CD14-positive monocyte (primary cell): ENCODE results near the gene TNNT1. TPM values are rescaled to one million over a fixed set of nuclear protein-coding genes. Genes with fewer than 3 reads are reported as not detected.

Experiments
- DNase-seq, 3 donors: peaks; one replicate each; pipeline ENCODE4 v3.0.0-alpha.2; 2011 to 2022
- H2AFZ ChIP-seq: 2 replicates; pipeline ENCODE4 v1.6.0; 2012; ENCODE audit warnings: mild to moderate bottlenecking, low read depth, low read length, inconsistent platforms; ENCODE audit not compliant: insufficient read depth, poor library complexity, severe bottlenecking
- H3K27ac ChIP-seq, 2 donors: 1 replicate in 1 of 2; 2 replicates in 1 of 2; pipeline ENCODE4 v1.5.1; 2012 to 2013; ENCODE audit warnings: low read length in 2 of 2, control low read depth in 1 of 2, inconsistent platforms in 1 of 2, low read depth in 1 of 2, mild to moderate bottlenecking in 1 of 2
- H3K27me3 ChIP-seq, 2 donors: one replicate each; pipeline versions ENCODE4 v1.6.0 to v1.6.1; 2011 to 2013; ENCODE audit warnings: low read length in 2 of 2; ENCODE audit not compliant: control insufficient read depth in 2 of 2, insufficient read depth in 2 of 2
- H3K36me3 ChIP-seq, 2 donors: replicated peaks in 1 of 2; 1 replicate in 1 of 2; 2 replicates in 1 of 2; pipeline versions ENCODE4 v1.5.1 to v1.6.1; 2012 to 2013; ENCODE audit warnings: low read length in 2 of 2, control low read depth in 1 of 2, inconsistent platforms in 1 of 2, mild to moderate bottlenecking in 1 of 2; ENCODE audit not compliant: insufficient read depth in 2 of 2, control insufficient read depth in 1 of 2
- H3K4me1 ChIP-seq, 2 donors: 1 replicate in 1 of 2; 2 replicates in 1 of 2; pipeline versions ENCODE4 v1.5.1 to v1.6.1; 2012 to 2013; ENCODE audit warnings: low read length in 2 of 2, control low read depth in 1 of 2, inconsistent platforms in 1 of 2, mild to moderate bottlenecking in 1 of 2, moderate library complexity in 1 of 2; ENCODE audit not compliant: insufficient read depth in 2 of 2, control insufficient read depth in 1 of 2
- H3K4me2 ChIP-seq: replicated peaks from 2 replicates; pipeline ENCODE3; 2012; ENCODE audit warnings: low read length, moderate library complexity, mild to moderate bottlenecking; ENCODE audit not compliant: poor library complexity, severe bottlenecking; ENCODE audit errors: extremely low read depth
- H3K4me3 ChIP-seq, 3 experiments: fragments of 200-600 bp in 1 of 3; sonication (generic) in 1 of 3; replicated peaks in 1 of 3; 1 replicate in 2 of 3; 2 replicates in 1 of 3; pipeline ENCODE4 v1.5.1; 2011 to 2013; ENCODE audit warnings: low read length in 3 of 3, mild to moderate bottlenecking in 3 of 3, control low read depth in 2 of 3, low read depth in 2 of 3, inconsistent platforms in 1 of 3, moderate library complexity in 1 of 3
- H3K79me2 ChIP-seq: 2 replicates; pipeline ENCODE4 v1.6.0; 2012; ENCODE audit warnings: mild to moderate bottlenecking, control low read depth, inconsistent platforms, low read length, moderate library complexity; ENCODE audit not compliant: insufficient read depth
- H3K9ac ChIP-seq: 2 replicates; pipeline ENCODE4 v1.6.0; 2017; ENCODE audit warnings: low read length, mild to moderate bottlenecking; ENCODE audit not compliant: insufficient read depth, poor library complexity, severe bottlenecking
- H3K9me3 ChIP-seq, 2 donors: replicated peaks in 1 of 2; 1 replicate in 1 of 2; 2 replicates in 1 of 2; pipeline versions ENCODE4 v1.5.1 to v1.6.1; 2012 to 2013; ENCODE audit warnings: low read length in 2 of 2, control low read depth in 1 of 2; ENCODE audit not compliant: control insufficient read depth in 1 of 2, insufficient read depth in 1 of 2
- H4K20me1 ChIP-seq: 2 replicates; pipeline ENCODE4 v1.6.0; 2012; ENCODE audit warnings: mild to moderate bottlenecking, low read length, control low read depth, moderate library complexity; ENCODE audit not compliant: insufficient read depth
- H3K27ac Mint-ChIP-seq, 7 donors: one replicate each; pipeline ENCODE4 v1.8.0; 2020; ENCODE audit warnings: mild to moderate bottlenecking in 7 of 7, mixed read lengths in 7 of 7, moderate library complexity in 6 of 7, inconsistent platforms in 2 of 7
- H3K27me3 Mint-ChIP-seq, 3 donors: one replicate each; pipeline ENCODE4 v1.8.0; 2021 to 2022; ENCODE audit warnings: low read depth in 3 of 3, mild to moderate bottlenecking in 3 of 3, mixed read lengths in 3 of 3, moderate library complexity in 3 of 3, inconsistent platforms in 1 of 3
- H3K36me3 Mint-ChIP-seq, 2 donors: one replicate each; pipeline ENCODE4 v1.8.0; 2020; ENCODE audit warnings: mixed read lengths in 2 of 2, inconsistent platforms in 1 of 2, mild to moderate bottlenecking in 1 of 2
- H3K4me1 Mint-ChIP-seq: one replicate; pipeline ENCODE4 v1.8.0; 2020; ENCODE audit warnings: mild to moderate bottlenecking, mixed read lengths
- H3K4me3 Mint-ChIP-seq, 2 donors: one replicate each; pipeline ENCODE4 v1.8.0; 2020; ENCODE audit warnings: mild to moderate bottlenecking in 2 of 2, mixed read lengths in 2 of 2, moderate library complexity in 1 of 2
- H3K9me3 Mint-ChIP-seq, 7 donors: one replicate each; pipeline ENCODE4 v1.8.0; 2020 to 2022; ENCODE audit warnings: mixed read lengths in 7 of 7, mild to moderate bottlenecking in 6 of 7, moderate library complexity in 6 of 7, inconsistent platforms in 2 of 7
- CTCF ChIP-seq: fragments of 200-600 bp; IDR thresholded peaks from one replicate; pipeline ENCODE4 v1.8.0; 2022; ENCODE audit warnings: antibody characterized with exemption, mild to moderate bottlenecking
- WGBS: methylation state at CpG from one replicate; pipeline ENCODE4 v1.1.5; 2013; ENCODE audit warnings: missing lambda C conversion rate; ENCODE audit not compliant: insufficient coverage; 5-methylcytosine and 5-hydroxymethylcytosine counted together
- intact Hi-C, 2 donors: fragments of 100-400 bp; cut with micrococcal nuclease; formaldehyde crosslinking; loops; one replicate each; pipeline versions ENCODE4 v1.15.0 to v1.15.1; 2023
- polyA plus RNA-seq, 3 donors: library from polyadenylated mRNA; depleted of rRNA in 1 of 3; unstranded in 2 of 3; stranded (reverse) in 1 of 3; fragments of 300-500 nt in 2 of 3; fragments of >200 nt in 1 of 3; fragmentation: Illumina TruSeq in 2 of 3; gene quantifications; 1 replicate in 2 of 3; 2 replicates in 1 of 3; pipeline ENCODE4 v1.2.3, GENCODE V29; 2012 to 2021

TNNT1 gene
- polyA plus RNA-seq, 3 donors = 9.4 to 41.9 (median 9.8) TPM

GRCh38 chr19:55133639-55134444 is 15.2 kb downstream of the TNNT1 start:
- WGBS = 70% methylated on average over 23 of the region's 25 CpGs
- TF ChIP-seq CTCF = no peak
- H3K36me3 Mint-ChIP-seq = no peaks in the 10 kb centered on the region
- no peak overlapping the region for H3K27ac ChIP-seq
- peak overlapping the region; percentile 21 for H2AFZ ChIP-seq
- H3K4me1 Mint-ChIP-seq = peaks cover 14% of the 10 kb centered on the region
- no peaks in the 10 kb centered on the region for H3K36me3 ChIP-seq
- no peak for DNase-seq
- H3K27me3 ChIP-seq = peaks cover 0 to 9% of the 10 kb centered on the region in 2 donors
- H3K4me3 ChIP-seq = no peak overlapping the region
- H3K4me1 ChIP-seq = peaks cover 4 to 6% of the 10 kb centered on the region in 2 donors
- H3K79me2 ChIP-seq = no peaks in the 10 kb centered on the region
- no peaks in the 10 kb centered on the region for H3K9me3 ChIP-seq
- no peaks in the 10 kb centered on the region for H4K20me1 ChIP-seq
- no peak overlapping the region for H3K27ac Mint-ChIP-seq
- no peak overlapping the region for H3K9ac ChIP-seq
- peaks cover 0 to 4% (median 0%) of the 10 kb centered on the region in 7 donors for H3K9me3 Mint-ChIP-seq
- no peak overlapping the region for H3K4me2 ChIP-seq
- peak overlapping the region in 1 of 2 donors; percentile 53 for H3K4me3 Mint-ChIP-seq
- intact Hi-C loops = no loop called here
- H3K27me3 Mint-ChIP-seq = peaks cover 36 to 50% (median 39%) of the 10 kb centered on the region in 3 donors

- Histone ChIP-seq H3K4me3 (no peak overlapping the region), H3K9me3 (no peaks in the 10 kb centered on the region), H3K4me1 (peaks cover 4 to 6% of the 10 kb centered on the region in 2 donors), H3K4me2 (no peak overlapping the region), H2AFZ (no peak overlapping the region), H3K9ac (no peak overlapping the region), H4K20me1 (no peaks in the 10 kb centered on the region), H3K27me3 (peaks cover 0 to 9% of the 10 kb centered on the region in 2 donors), H3K27ac (no peak overlapping the region), H3K36me3 (no peaks in the 10 kb centered on the region), H3K79me2 (no peaks in the 10 kb centered on the region)
- H3K4me3 Mint-ChIP-seq = no peak overlapping the region
- peaks cover 34 to 45% (median 38%) of the 10 kb centered on the region in 3 donors for H3K27me3 Mint-ChIP-seq
- intact Hi-C loops = no loop called here
- DNase-seq = no peak
- peaks cover 14% of the 10 kb centered on the region for H3K4me1 Mint-ChIP-seq
- 51% methylated on average over 3 of the region's 14 CpGs for WGBS
- H3K9me3 Mint-ChIP-seq = peaks cover 0 to 4% (median 0%) of the 10 kb centered on the region in 7 donors
- H3K27ac Mint-ChIP-seq = peak overlapping the region in 1 of 7 donors; percentile 51
- TF ChIP-seq CTCF = no peak
- no peaks in the 10 kb centered on the region for H3K36me3 Mint-ChIP-seq
These were observed 16.4 kb downstream of the TNNT1 start for GRCh38 chr19:55132453-55133129.
